Liver (tissue), 9 donors: ENCODE data around the gene ZNF311. TPM values are rescaled to one million over a fixed set of nuclear protein-coding genes. Genes with fewer than 3 reads are reported as not detected.

Experiments
- DNase-seq: peaks from one replicate; pipeline ENCODE4 v3.0.0-alpha.2; 2017; ENCODE audit warnings: low spot score
- H3K27ac ChIP-seq, 2 donors: one replicate each; pipeline ENCODE4 v1.7.0; 2013; ENCODE audit warnings: inconsistent platforms in 2 of 2, low read length in 2 of 2, control low read depth in 1 of 2, low read depth in 1 of 2, mild to moderate bottlenecking in 1 of 2
- H3K27me3 ChIP-seq, 4 donors: one replicate each; pipeline versions ENCODE4 v1.6.1 to v1.7.0; 2013; ENCODE audit warnings: low read length in 3 of 4, inconsistent platforms in 1 of 4, mild to moderate bottlenecking in 1 of 4, moderate library complexity in 1 of 4; ENCODE audit not compliant: control insufficient read depth in 4 of 4, insufficient read depth in 4 of 4
- H3K36me3 ChIP-seq, 4 donors: one replicate each; pipeline versions ENCODE4 v1.6.1 to v1.7.0; 2013; ENCODE audit warnings: low read length in 3 of 4, mild to moderate bottlenecking in 3 of 4, low read depth in 1 of 4, moderate library complexity in 1 of 4; ENCODE audit not compliant: control insufficient read depth in 4 of 4, insufficient read depth in 3 of 4
- H3K4me1 ChIP-seq, 4 donors: one replicate each; pipeline versions ENCODE4 v1.6.1 to v1.7.0; 2013; ENCODE audit warnings: low read length in 3 of 4, mild to moderate bottlenecking in 3 of 4, moderate library complexity in 1 of 4; ENCODE audit not compliant: control insufficient read depth in 4 of 4, insufficient read depth in 4 of 4
- H3K4me3 ChIP-seq, 3 donors: one replicate each; pipeline versions ENCODE4 v1.6.1 to v1.7.0; 2013; ENCODE audit warnings: low read length in 3 of 3, control low read depth in 1 of 3, low read depth in 1 of 3, mild to moderate bottlenecking in 1 of 3
- H3K9ac ChIP-seq, 2 donors: one replicate each; pipeline ENCODE4 v1.7.0; 2013; ENCODE audit warnings: low read length in 2 of 2, mild to moderate bottlenecking in 2 of 2, moderate library complexity in 2 of 2, control low read depth in 1 of 2, low read depth in 1 of 2
- H3K9me3 ChIP-seq, 4 donors: one replicate each; pipeline versions ENCODE4 v1.6.1 to v1.7.0; 2013; ENCODE audit warnings: low read length in 3 of 4; ENCODE audit not compliant: control insufficient read depth in 4 of 4
- CTCF ChIP-seq: fragments of 150-350 bp; IDR thresholded peaks from 2 replicates; pipeline ENCODE4 v1.5.1; 2017; ENCODE audit warnings: improper control_type of control experiment, low read depth, low read length; ENCODE audit not compliant: missing input control
- EGR1 ChIP-seq, 2 donors: IDR thresholded peaks; 2 replicates each; pipeline ENCODE4 v1.6.1; 2016 to 2018; ENCODE audit warnings: antibody characterized with exemption in 2 of 2, low read depth in 2 of 2
- FOXA1 ChIP-seq: IDR thresholded peaks from 2 replicates; pipeline ENCODE4 v1.6.1; 2016; ENCODE audit warnings: antibody characterized with exemption
- FOXA2 ChIP-seq: IDR thresholded peaks from 2 replicates; pipeline ENCODE4 v1.6.1; 2016; ENCODE audit warnings: antibody characterized with exemption
- GABPA ChIP-seq, 2 donors: IDR thresholded peaks in 1 of 2; conservative IDR thresholded peaks in 1 of 2; 2 replicates each; pipeline ENCODE4 v1.6.1; 2016; ENCODE audit warnings: antibody characterized with exemption in 2 of 2, mild to moderate bottlenecking in 1 of 2, moderate library complexity in 1 of 2
- HNF4A ChIP-seq, 2 donors: conservative IDR thresholded peaks; 2 replicates each; pipeline ENCODE4 v1.6.1; 2016; ENCODE audit warnings: antibody characterized with exemption in 2 of 2, mild to moderate bottlenecking in 2 of 2
- HNF4G ChIP-seq: IDR thresholded peaks from 2 replicates; pipeline ENCODE4 v1.6.1; 2016; ENCODE audit warnings: antibody characterized with exemption
- JUND ChIP-seq, 2 donors: IDR thresholded peaks; 2 replicates each; pipeline ENCODE4 v1.6.1; 2016; ENCODE audit warnings: antibody characterized with exemption in 2 of 2
- NR2F2 ChIP-seq: IDR thresholded peaks from 2 replicates; pipeline ENCODE4 v1.6.1; 2016; ENCODE audit warnings: antibody characterized with exemption
- RAD21 ChIP-seq, 2 donors: IDR thresholded peaks; 2 replicates each; pipeline ENCODE4 v1.6.1; 2016; ENCODE audit warnings: antibody characterized with exemption in 2 of 2, mild to moderate bottlenecking in 2 of 2
- REST ChIP-seq: IDR thresholded peaks from 2 replicates; pipeline ENCODE4 v1.6.1; 2016; ENCODE audit warnings: antibody characterized with exemption, mild to moderate bottlenecking
- RXRA ChIP-seq, 2 donors: IDR thresholded peaks; 2 replicates each; pipeline ENCODE4 v1.6.1; 2017 to 2018; ENCODE audit warnings: antibody characterized with exemption in 2 of 2, mild to moderate bottlenecking in 1 of 2
- SP1 ChIP-seq: IDR thresholded peaks from 2 replicates; pipeline ENCODE4 v1.6.1; 2018; ENCODE audit warnings: antibody characterized with exemption, mild to moderate bottlenecking
- TAF1 ChIP-seq: conservative IDR thresholded peaks from 2 replicates; pipeline ENCODE4 v1.6.1; 2016; ENCODE audit warnings: antibody characterized with exemption, mild to moderate bottlenecking
- YY1 ChIP-seq: IDR thresholded peaks from 2 replicates; pipeline ENCODE4 v1.6.1; 2016; ENCODE audit warnings: antibody characterized with exemption, mild to moderate bottlenecking
- ZBTB33 ChIP-seq: IDR thresholded peaks from 2 replicates; pipeline ENCODE4 v1.6.1; 2016; ENCODE audit warnings: antibody characterized with exemption
- WGBS: extraction: QIAGEN DNeasy Blood & Tissue Kit; methylation state at CpG from one replicate; pipeline ENCODE4 v1.1.7; 2013; 5-methylcytosine and 5-hydroxymethylcytosine counted together
- polyA plus RNA-seq, 2 donors: library from polyadenylated mRNA; stranded (reverse) in 1 of 2; unstranded in 1 of 2; fragments of 200-250 nt in 1 of 2; fragments of >200 nt in 1 of 2; fragmentation: Nextera tagmentation in 1 of 2; extraction: Ambion mirVana in 1 of 2; gene quantifications; one replicate each; pipeline versions ENCODE4 v1.2.1 to v1.2.3, GENCODE V29; 2013 to 2015
- total RNA-seq, 2 donors: library from RNA; depleted of rRNA; stranded (reverse); fragments of >200 nt; gene quantifications; one replicate each; pipeline ENCODE4 v1.2.3, GENCODE V29; 2014
- TF ChIP-seq, protein P1 (sequence below): IDR thresholded peaks from 2 replicates; pipeline ENCODE4 v1.6.1; 2016; ENCODE audit warnings: antibody characterized with exemption
- TF ChIP-seq, protein P2 (sequence below): IDR thresholded peaks from 2 replicates; pipeline ENCODE4 v1.6.1; 2016; ENCODE audit warnings: antibody characterized with exemption
- donor health status: healthy.
- donor health status: healthy.
- donor health status: healthy.
- donor health status: healthy.
- donor health status: healthy.

ZNF311 gene
- total and polyA plus RNA-seq, 4 donors: 0.19 to 1.1 (median 0.36) TPM

GRCh38 chr6:28985462-28986164, 19.5 kb downstream of the ZNF311 start:
- 13% methylated on average over 30 of the region's 31 CpGs for WGBS
- no peaks in the 10 kb centered on the region for H3K36me3 ChIP-seq

More at GRCh38 chr6:28985462-28986164, 19.5 kb downstream of the ZNF311 start:
- TF ChIP-seq FOXA1 (no peak), EGR1 (IDR thresholded peaks at IDR 0.05; ENCODE audit: low read depth in 2 of 2) (peak in 1 of 2 donors; percentile 6), GABPA (IDR thresholded peaks at IDR 0.05 in 1 of 2, conservative IDR thresholded peaks at IDR 0.05 in 1 of 2) (peak in 1 of 2 donors; percentile 71), NR2F2 (no peak), SP1 (peak; percentile 63), ZBTB33 (peak; percentile 23), REST (peak; percentile 47), FOXA2 (no peak), HNF4A (conservative IDR thresholded peaks at IDR 0.05) (peak in 1 of 2 donors; percentile 13), RXRA (IDR thresholded peaks at IDR 0.05) (peak; percentile 21 to 23), JUND (IDR thresholded peaks at IDR 0.05) (no peak), RAD21 (IDR thresholded peaks at IDR 0.05) (peak; percentile 19 to 52), TAF1 (peak; percentile 66), CTCF (no peak), YY1 (peak; percentile 58), HNF4G (no peak)
- TF ChIP-seq, protein P1, sequence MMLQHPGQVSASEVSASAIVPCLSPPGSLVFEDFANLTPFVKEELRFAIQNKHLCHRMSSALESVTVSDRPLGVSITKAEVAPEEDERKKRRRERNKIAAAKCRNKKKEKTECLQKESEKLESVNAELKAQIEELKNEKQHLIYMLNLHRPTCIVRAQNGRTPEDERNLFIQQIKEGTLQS: no peak
- TF ChIP-seq, protein P2, sequence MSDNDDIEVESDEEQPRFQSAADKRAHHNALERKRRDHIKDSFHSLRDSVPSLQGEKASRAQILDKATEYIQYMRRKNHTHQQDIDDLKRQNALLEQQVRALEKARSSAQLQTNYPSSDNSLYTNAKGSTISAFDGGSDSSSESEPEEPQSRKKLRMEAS: peak; percentile 42
- H3K4me3 ChIP-seq: peak overlapping the region; percentile 27 to 70 (median 41)
- DNase-seq: peak; percentile 67
- H3K27ac ChIP-seq: peak overlapping the region; percentile 50 to 67
- peaks cover 0 to 29% (median 10%) of the 10 kb centered on the region in 4 donors for H3K4me1 ChIP-seq
- no peaks in the 10 kb centered on the region for H3K27me3 ChIP-seq
- H3K9me3 ChIP-seq: peaks cover 0 to 2% (median 0%) of the 10 kb centered on the region in 4 donors
- H3K9ac ChIP-seq: peak overlapping the region; percentile 2 to 31
